Aortic smooth muscle cell (primary cell): ENCODE data around the gene MS4A8. TPM values are rescaled to one million over a fixed set of nuclear protein-coding genes. Genes with fewer than 3 reads are reported as not detected.

Experiments
- total RNA-seq: library from RNA; depleted of rRNA; stranded (reverse); fragments of >200 nt; gene quantifications from 2 replicates; pipeline ENCODE4 v1.2.3, GENCODE V29; 2014

Gene MS4A8
- total RNA-seq = not detected in 2 replicates

GRCh38 chr11:60699284-60699691, at the start of gene MS4A8:
Gene MS4A8, plus strand, starts transcription at chr11:60699612. Its CDS starts 1,249 bp downstream, at chr11:60700861.

GRCh38 chr11:60724420-60724819, 25.0 kb downstream of the MS4A8 start, which contains the start of gene MS4A18:
Gene MS4A18, plus strand, starts transcription at chr11:60724720.

GRCh38 chr11:60756307-60757032, 57.1 kb downstream of the MS4A8 start, which contains the start of gene MS4A15:
Gene MS4A15, plus strand, starts transcription at chr11:60756867. Its CDS starts 6,867 bp downstream, at chr11:60763734.

Other genes starting within 250 kb of the MS4A8 start
- gene MS4A1, start 243.8 kb upstream of the MS4A8 start, total RNA-seq = not detected in 2 replicates
- not detected in 2 replicates for gene MS4A12, start 206.8 kb upstream of the MS4A8 start, total RNA-seq
- not detected in 2 replicates for gene MS4A13, start 184.2 kb upstream of the MS4A8 start, total RNA-seq
- gene MS4A18, start 25.1 kb downstream of the MS4A8 start, total RNA-seq = not detected in 2 replicates
- gene MS4A15, start 57.3 kb downstream of the MS4A8 start, total RNA-seq = not detected in 2 replicates
- gene MS4A10, start 85.7 kb downstream of the MS4A8 start, total RNA-seq = not detected in 2 replicates
- gene CCDC86, start 142.5 kb downstream of the MS4A8 start, total RNA-seq = 5.7 and 6.6 TPM in 2 replicates
- gene PTGDR2, start 156.3 kb downstream of the MS4A8 start, total RNA-seq = 0.06 TPM in 1 of 2 replicates, not detected in the other
- not detected in 2 replicates for gene ZP1, start 167.9 kb downstream of the MS4A8 start, total RNA-seq
- gene PRPF19, start 207.0 kb downstream of the MS4A8 start, total RNA-seq = 28.5 and 34.5 TPM in 2 replicates
- gene TMEM109, start 214.5 kb downstream of the MS4A8 start, total RNA-seq = 31.3 and 34.7 TPM in 2 replicates
- 5.5 and 5.6 TPM in 2 replicates for gene TMEM132A, start 224.8 kb downstream of the MS4A8 start, total RNA-seq